RWPE2 (cell line): Measurements from ENCODE around the gene RPN2.

Experiments used
- ATAC-seq: fragments of 200-7000 bp; cut with Tn5 transposase; 3 replicates; pipeline ENCODE4 v1.9.1; 2021; ENCODE audit warnings: low read depth
- DNase-seq: peaks from one replicate; pipeline ENCODE4 v3.0.0-alpha.2; 2020; ENCODE audit warnings: low spot score
- H3K27ac ChIP-seq: fragments of 450-650 bp; 2 replicates; pipeline ENCODE4 v1.5.1; 2017; ENCODE audit warnings: mild to moderate bottlenecking; ENCODE audit not compliant: poor library complexity, severe bottlenecking
- H3K27me3 ChIP-seq: fragments of 250-450 bp; sonication (Bioruptor Pico); 2 replicates; pipeline ENCODE4 v1.5.1; 2021; ENCODE audit warnings: mild to moderate bottlenecking, moderate library complexity; ENCODE audit not compliant: insufficient read depth, poor library complexity, severe bottlenecking
- H3K36me3 ChIP-seq: fragments of 250-450 bp; sonication (Bioruptor Pico); 2 replicates; pipeline ENCODE4 v1.5.1; 2020; ENCODE audit warnings: low read depth, mild to moderate bottlenecking, moderate library complexity
- H3K4me1 ChIP-seq: fragments of 250-450 bp; sonication (Bioruptor Pico); 2 replicates; pipeline ENCODE4 v1.5.1; 2021; ENCODE audit warnings: mild to moderate bottlenecking, moderate library complexity; ENCODE audit not compliant: insufficient read depth, poor library complexity, severe bottlenecking
- H3K4me3 ChIP-seq: fragments of 250-450 bp; sonication (Bioruptor Pico); 2 replicates; pipeline ENCODE4 v1.5.1; 2021; ENCODE audit warnings: mild to moderate bottlenecking, moderate library complexity; ENCODE audit not compliant: severe bottlenecking
- H3K9me3 ChIP-seq: fragments of 250-450 bp; sonication (Bioruptor Pico); 2 replicates; pipeline ENCODE4 v1.5.1; 2021; ENCODE audit warnings: mild to moderate bottlenecking, moderate library complexity; ENCODE audit not compliant: severe bottlenecking
- CTCF ChIP-seq: fragments of 450-650 bp; IDR thresholded peaks from one replicate; pipeline ENCODE4 v1.5.1; 2017; ENCODE audit warnings: mild to moderate bottlenecking, moderate library complexity; ENCODE audit not compliant: poor library complexity, severe bottlenecking

The RPN2 gene

GRCh38 chr20:37243076-37243936, 64.2 kb downstream of the RPN2 start:
- H3K9me3 ChIP-seq, result no peaks in the 10 kb centered on the region
- peak; percentile 24 for TF ChIP-seq CTCF
- DNase-seq (peak; percentile 85), ATAC-seq (peak; percentile 15; the same call in 2 of the 3 replicates)
- no peaks in the 10 kb centered on the region for H3K4me1 ChIP-seq
- H3K27me3 ChIP-seq, result no peaks in the 10 kb centered on the region
- H3K36me3 ChIP-seq, result peaks cover 54% of the 10 kb centered on the region
- H3K27ac ChIP-seq, result no peak overlapping the region
- H3K4me3 ChIP-seq, result no peak overlapping the region

- Histone ChIP-seq H3K36me3 (peaks cover 46% of the 10 kb centered on the region), H3K27ac (no peak overlapping the region), H3K27me3 (no peaks in the 10 kb centered on the region), H3K4me1 (no peaks in the 10 kb centered on the region), H3K4me3 (no peak overlapping the region), H3K9me3 (no peaks in the 10 kb centered on the region)
- no peak for ATAC-seq
- TF ChIP-seq CTCF, result no peak
- DNase-seq, result no peak
These were observed 64.9 kb downstream of the RPN2 start for GRCh38 chr20:37243937-37244571.

- Histone ChIP-seq H3K27ac (no peak overlapping the region), H3K27me3 (no peaks in the 10 kb centered on the region), H3K4me1 (no peaks in the 10 kb centered on the region), H3K36me3 (peaks cover 41% of the 10 kb centered on the region), H3K4me3 (no peak overlapping the region), H3K9me3 (no peaks in the 10 kb centered on the region)
- DNase-seq (no peak), ATAC-seq (peak; percentile 20)
- no peak for TF ChIP-seq CTCF
These were observed 65.4 kb downstream of the RPN2 start for GRCh38 chr20:37244572-37244957.

GRCh38 chr20:37245216-37246150, 66.4 kb downstream of the RPN2 start:
- DNase-seq (no peak), ATAC-seq (no peak; the same call in 2 of the 3 replicates)
- H3K4me3 ChIP-seq, result no peak overlapping the region
- no peaks in the 10 kb centered on the region for H3K27me3 ChIP-seq
- H3K27ac ChIP-seq, result no peak overlapping the region
- no peak for TF ChIP-seq CTCF
- no peaks in the 10 kb centered on the region for H3K4me1 ChIP-seq
- no peaks in the 10 kb centered on the region for H3K9me3 ChIP-seq
- H3K36me3 ChIP-seq, result peaks cover 32% of the 10 kb centered on the region
